GM19452 (cell line): ENCODE measurements around the gene SFXN2.
"Not testable (repeated sequence)": the region's sequence is repeated elsewhere in the genome, so short reads cannot be mapped to it uniquely, and the experiment has no call there.

ENCODE experiments used
- ATAC-seq: cut with Tn5 transposase; IDR thresholded peaks from one replicate; pipeline ENCODE4 v1.9.1; 2021; ENCODE audit not compliant: unreplicated experiment

The SFXN2 gene

DNA sequence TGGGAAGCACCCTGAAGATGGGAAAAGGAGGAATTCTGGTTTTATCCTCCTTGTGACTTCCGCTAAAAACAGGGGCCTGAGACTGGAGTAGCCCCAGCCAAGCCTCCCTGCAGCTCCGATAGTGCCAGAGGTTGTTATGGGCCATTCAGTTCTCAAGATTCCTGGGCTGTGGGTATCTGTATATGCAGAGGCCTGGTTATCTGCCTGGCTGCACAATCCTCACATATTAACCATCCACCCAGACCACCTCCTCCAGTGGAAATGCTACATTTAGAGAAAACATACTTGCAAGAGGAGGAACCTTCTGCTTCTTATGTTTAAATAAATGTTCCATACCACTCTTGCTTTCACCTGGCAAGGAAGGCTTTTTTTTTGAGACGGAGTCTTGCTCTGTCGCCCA lies 34.8 kb upstream of the SFXN2 start:
- ATAC-seq = no peak

- ATAC-seq = no peak
These were observed 32.7 kb upstream of the SFXN2 start for GRCh38 chr10:102681696-102682095.

DNA sequence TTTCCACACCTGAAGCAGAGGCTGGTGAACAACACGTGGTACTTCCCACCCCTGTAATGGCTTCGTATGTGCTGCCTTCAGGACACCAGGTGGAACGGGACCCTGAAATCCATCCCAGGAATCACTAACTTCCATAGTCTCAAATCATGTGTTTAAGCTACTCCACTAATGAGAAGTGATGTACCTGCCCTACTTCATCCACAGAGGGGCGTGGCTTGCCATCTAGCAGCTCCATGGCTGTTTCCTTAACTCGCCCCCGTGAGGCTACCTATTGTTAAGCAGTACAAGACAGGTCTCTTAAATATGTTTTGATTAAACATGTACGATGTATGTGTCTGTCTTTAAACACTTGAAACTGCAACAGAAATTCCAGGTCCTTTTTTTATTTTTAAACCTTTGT lies 32.0 kb upstream of the SFXN2 start:
- no peak for ATAC-seq

DNA sequence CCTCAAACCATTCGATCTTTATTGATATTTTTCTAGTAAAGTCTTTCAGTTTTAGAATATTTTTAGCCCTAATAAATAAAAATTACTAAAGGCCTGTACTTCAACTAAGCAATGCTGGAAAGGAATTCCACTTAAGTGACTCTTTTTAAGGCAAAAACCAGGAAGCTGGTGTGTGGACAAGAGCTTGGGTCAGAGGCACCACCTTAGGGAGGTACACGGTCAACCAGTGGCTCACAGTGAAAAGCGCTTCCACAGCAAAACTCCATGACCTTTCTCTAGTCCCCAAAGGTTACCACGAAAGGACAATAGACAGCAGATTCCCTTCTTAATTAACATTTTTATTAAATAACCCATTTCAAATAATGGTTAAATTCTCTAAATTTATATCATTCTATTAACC lies 31.5 kb upstream of the SFXN2 start:
- no peak for ATAC-seq

DNA sequence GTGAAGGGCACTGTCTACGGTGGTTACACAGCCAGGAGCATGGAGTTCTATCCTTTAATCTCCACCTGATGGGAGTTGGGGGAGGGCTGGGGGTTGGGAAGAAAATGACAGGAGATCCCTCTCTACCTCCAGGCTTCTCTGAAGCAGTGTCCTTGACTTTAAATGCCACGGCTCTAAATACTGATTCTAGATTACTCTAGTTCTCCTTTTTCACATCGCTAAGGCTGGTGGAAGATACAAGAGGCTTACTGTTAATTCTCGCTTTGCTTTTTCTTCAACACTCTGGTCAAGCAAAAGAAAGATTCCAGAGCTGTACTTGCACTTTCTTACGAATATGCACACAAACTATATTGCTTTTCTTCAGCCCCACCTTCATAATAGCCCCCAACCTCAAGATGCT lies 30.7 kb upstream of the SFXN2 start:
- ATAC-seq = no peak

DNA sequence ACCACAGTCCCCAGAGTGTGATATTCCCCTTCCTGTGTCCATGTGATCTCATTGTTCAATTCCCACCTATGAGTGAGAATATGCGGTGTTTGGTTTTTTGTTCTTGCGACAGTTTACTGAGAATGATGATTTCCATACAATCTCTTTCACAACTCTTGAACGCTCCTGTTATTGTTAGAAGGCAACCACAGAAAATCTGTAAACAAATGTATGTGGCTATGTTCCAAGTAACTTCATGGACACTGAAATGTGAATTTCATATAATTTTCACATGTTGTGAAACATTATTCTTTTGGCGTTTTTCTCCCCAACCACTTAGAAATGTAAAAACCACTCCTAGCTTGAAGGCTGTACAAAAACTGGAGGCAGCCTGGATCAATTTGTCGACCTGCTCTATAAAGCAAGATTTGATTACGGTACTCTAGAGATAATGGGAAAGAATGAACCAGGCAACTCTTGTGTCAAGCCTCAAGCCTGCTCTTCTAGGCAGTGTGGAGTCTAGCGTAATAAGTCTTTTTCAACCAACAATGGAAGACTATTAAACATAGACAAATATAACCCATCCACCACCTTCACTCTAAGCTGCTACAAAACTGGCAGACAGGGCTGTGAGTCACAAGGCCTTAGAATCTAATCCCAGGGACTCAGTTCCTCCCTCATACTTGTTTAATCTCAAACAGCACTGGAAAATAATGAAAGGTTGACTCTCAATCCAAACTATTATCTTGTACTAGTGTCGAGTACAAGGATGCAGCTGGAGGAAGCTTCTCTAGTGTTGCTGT lies 23.0 kb upstream of the SFXN2 start:
- ATAC-seq = no peak

DNA sequence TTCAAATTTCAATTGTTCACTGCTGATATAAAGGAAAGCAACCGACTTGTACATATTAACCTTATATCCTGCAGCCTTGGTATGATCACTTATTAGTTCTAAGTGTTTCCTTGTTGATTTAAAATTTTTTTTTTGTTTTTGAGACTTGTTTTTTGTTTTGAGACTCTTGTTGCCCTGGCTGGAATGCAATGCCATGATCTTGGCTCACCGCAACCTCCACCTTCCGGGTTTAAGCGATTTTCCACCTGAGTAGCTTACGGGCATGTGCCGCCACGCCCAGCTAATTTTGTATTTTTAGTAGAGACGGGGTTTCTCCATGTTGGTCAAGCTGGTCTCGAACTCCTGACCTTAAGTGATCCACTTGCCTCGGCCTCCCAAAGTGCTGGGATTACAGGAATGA lies 19.0 kb upstream of the SFXN2 start:
- ATAC-seq = not testable (repeated sequence)

GRCh38 chr10:102696736-102697135 lies 17.7 kb upstream of the SFXN2 start:
- ATAC-seq = no peak

GRCh38 chr10:102698894-102699293 lies 15.5 kb upstream of the SFXN2 start:
- ATAC-seq = no peak

DNA sequence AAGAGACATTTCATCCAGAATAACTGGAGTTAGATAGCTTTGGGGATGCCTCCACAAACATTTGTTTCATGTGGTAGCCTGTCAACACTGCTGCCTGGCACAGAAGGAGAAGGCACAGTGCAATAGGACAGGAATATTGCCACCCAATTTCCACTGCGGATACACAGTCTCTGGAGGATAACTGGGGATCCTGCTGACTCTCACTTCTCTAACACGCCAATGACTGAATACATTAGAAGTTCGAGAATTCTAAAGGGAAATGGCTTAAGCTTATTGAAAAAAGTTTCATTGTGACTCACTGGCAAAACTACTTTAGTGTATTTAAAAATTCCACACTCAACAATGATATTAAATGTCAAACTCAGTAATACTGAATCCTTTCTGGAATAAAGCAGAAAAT lies 13.2 kb upstream of the SFXN2 start:
- no peak for ATAC-seq

DNA sequence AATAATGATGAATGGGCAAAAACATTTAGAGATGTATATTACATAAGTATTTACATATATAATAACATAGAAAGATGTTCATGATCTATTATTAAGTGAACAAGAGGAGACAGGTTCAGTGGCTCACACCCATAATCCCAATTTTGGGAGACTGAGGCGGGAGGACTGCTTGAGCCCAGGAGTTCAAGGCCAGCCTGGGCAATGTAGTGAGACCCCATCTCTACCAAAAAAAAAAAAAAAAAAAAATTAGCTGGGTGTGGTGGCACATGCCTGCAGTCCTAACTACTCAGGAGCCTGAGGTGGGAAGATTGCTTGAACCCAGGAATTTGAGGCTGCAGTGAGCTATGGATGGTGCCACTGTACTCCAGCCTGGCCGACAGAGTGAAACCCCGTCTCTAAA lies 12.6 kb upstream of the SFXN2 start:
- ATAC-seq = no peak

- no peak for ATAC-seq
These were observed 11.7 kb upstream of the SFXN2 start for GRCh38 chr10:102702742-102703141.

DNA sequence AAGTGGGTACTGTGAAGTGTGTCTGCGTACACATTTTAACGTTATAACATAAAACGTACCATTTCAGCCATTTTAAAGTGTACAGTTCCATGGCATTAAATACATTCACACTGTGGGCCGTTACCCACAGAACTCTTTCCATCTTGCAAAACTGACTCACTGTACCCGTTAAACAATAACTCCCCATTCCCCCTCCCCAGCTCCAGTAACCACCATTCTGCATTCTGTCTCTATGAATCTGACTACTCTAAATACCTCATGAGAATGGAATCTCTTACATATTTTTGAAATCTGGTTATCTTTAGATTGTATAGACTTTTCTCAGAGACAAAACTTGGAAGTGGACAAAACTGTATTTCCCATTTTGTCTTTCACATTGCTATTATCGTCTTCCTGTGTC lies 9.5 kb upstream of the SFXN2 start:
- ATAC-seq = no peak

- ATAC-seq = no peak
These were observed 8.9 kb upstream of the SFXN2 start for GRCh38 chr10:102705531-102705930.

DNA sequence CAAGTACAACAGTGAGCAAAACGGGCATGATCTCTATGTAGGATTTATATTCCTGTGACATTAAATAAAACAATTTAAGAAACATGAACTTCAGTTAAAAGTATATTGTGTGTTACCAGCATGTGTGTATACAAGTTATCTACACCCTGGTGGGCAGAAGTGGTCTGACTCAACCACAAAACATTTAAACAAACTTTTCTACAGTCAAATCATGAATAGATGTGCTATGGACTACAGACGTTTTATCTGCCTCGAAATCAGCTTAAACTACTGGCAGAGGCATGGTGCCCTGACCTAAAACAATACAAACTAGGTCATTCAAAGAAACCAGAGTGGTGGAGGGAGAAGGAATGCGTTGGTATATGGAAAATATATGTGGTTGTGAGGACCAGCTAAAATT lies 3.8 kb upstream of the SFXN2 start:
- no peak for ATAC-seq

- ATAC-seq = no peak
These were observed 2.3 kb upstream of the SFXN2 start for GRCh38 chr10:102712089-102712488.

DNA sequence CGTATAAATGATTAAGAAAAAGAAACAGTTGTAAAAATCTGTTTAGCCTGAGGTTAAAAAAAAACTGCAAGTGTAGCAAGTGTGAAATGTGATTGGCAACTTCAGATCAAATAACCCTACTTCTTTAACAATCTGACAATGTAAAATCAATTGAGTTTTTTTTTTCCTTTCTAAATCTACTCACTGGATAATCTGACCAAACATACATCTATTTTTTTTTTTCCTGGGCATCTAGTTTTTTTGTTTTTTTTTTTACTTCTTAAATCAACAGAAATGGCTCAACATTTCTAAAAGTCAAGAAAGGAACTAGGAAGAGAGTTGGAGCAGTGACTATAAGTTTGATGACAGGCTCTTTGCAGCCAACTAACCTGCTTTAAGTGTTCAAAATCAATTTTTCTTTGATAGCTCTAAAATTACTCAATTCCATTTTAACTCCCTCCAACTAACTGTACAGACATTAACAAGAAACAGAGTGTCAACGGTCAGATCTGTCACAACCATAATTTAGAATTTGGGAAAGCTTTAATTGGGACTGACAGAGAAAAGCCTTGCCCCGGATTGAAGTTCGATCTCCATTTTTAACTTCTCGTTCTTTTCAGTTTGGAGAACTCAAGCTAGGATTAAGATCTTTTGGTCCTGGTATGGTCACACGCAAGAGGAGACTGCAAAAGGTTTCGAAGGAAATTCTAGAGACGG lies 1.4 kb upstream of the SFXN2 start:
- ATAC-seq = no peak

- ATAC-seq = peak; percentile 39
These were observed 960 bp upstream of the SFXN2 start for GRCh38 chr10:102713539-102713813.

GRCh38 chr10:102713814-102714620 lies 419 bp upstream of the SFXN2 start, which contains the start of gene ARL3:
Gene ARL3, minus strand, starts transcription at chr10:102714397. Its CDS starts 122 bp downstream, at chr10:102714275.
- ATAC-seq = peak; percentile 85

GRCh38 chr10:102715880-102716279 lies 1.4 kb downstream of the SFXN2 start:
- ATAC-seq = no peak

DNA sequence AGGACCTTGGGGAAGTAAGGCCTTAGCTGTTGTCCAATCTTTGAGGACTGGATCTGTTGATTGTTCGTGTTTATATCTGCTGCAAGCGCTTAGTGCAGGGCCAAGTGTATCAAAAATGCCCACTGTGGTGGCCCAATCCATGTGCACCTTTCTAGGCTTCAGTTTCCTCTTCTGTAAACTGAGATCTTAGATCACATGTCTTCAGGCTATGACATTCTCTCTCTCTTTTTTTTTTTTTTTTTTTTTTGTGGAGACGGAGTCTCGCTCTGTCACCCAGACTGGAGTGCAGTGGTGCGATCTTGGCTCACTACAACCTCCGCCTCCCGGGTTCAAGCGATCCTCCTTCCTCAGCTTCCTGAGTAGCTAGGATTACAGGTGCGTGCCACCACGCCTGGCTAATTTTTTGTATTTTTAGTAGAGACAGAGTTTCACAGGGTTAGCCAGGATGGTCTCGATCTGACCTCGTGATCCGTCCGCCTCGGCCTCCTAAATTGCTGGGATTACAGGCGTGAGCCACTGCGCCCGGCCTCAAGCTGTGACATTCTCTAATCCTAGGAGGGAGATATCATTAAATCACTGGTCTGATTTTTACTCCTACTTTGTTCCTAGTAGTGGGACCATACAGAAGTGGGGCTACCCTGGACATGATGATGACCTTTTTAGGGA lies 2.6 kb downstream of the SFXN2 start:
- not testable (repeated sequence) for ATAC-seq
